Endodermal cell (in vitro differentiated cells): ENCODE measurements around the gene SRP14. TPM values are rescaled to one million over a fixed set of nuclear protein-coding genes. Genes with fewer than 3 reads are reported as not detected.
"Not testable (repeated sequence)": the region's sequence is repeated elsewhere in the genome, so short reads cannot be mapped to it uniquely, and the experiment has no call there.

Experiments
- DNase-seq: peaks from one replicate; pipeline ENCODE4 v3.0.0-alpha.2; 2017
- H3K27ac ChIP-seq: 2 replicates; pipeline ENCODE4 v1.5.1; 2013; ENCODE audit warnings: mild to moderate bottlenecking, low read depth, low read length, moderate library complexity
- H3K27me3 ChIP-seq: 2 replicates; pipeline ENCODE4 v1.6.1; 2013; ENCODE audit warnings: mild to moderate bottlenecking, low read length, moderate library complexity; ENCODE audit not compliant: insufficient read depth, control insufficient read depth, poor library complexity, severe bottlenecking
- H3K36me3 ChIP-seq: 2 replicates; pipeline ENCODE4 v1.7.0; 2013; ENCODE audit warnings: mild to moderate bottlenecking, low read length, moderate library complexity; ENCODE audit not compliant: control insufficient read depth, insufficient read depth
- H3K4me1 ChIP-seq: one replicate; pipeline ENCODE4 v1.7.0; 2013; ENCODE audit warnings: low read length; ENCODE audit not compliant: control insufficient read depth, insufficient read depth
- H3K4me3 ChIP-seq: 2 replicates; pipeline ENCODE4 v1.5.1; 2013; ENCODE audit warnings: mild to moderate bottlenecking, low read length, moderate library complexity
- H3K9ac ChIP-seq: 2 replicates; pipeline ENCODE4 v1.6.1; 2013; ENCODE audit warnings: mild to moderate bottlenecking, low read length, moderate library complexity; ENCODE audit not compliant: poor library complexity, severe bottlenecking; ENCODE audit errors: extremely low read depth
- H3K9me3 ChIP-seq: 2 replicates; pipeline ENCODE4 v1.6.1; 2013; ENCODE audit warnings: mild to moderate bottlenecking, low read length, moderate library complexity; ENCODE audit not compliant: control insufficient read depth
- H3K27ac Mint-ChIP-seq: 2 replicates; pipeline ENCODE4 v1.8.0; 2020; ENCODE audit warnings: mixed read lengths
- H3K27me3 Mint-ChIP-seq: 2 replicates; pipeline ENCODE4 v1.8.0; 2021; ENCODE audit warnings: mild to moderate bottlenecking, mixed read lengths; ENCODE audit not compliant: insufficient read depth
- H3K36me3 Mint-ChIP-seq: 2 replicates; pipeline ENCODE4 v1.8.0; 2020; ENCODE audit warnings: low read depth, mixed read lengths
- H3K4me1 Mint-ChIP-seq: 2 replicates; pipeline ENCODE4 v1.8.0; 2020; ENCODE audit warnings: mixed read lengths
- H3K4me3 Mint-ChIP-seq: 2 replicates; pipeline ENCODE4 v1.8.0; 2020; ENCODE audit warnings: mild to moderate bottlenecking, moderate library complexity, mixed read lengths
- H3K9me3 Mint-ChIP-seq: 2 replicates; pipeline ENCODE4 v1.8.0; 2020; ENCODE audit warnings: mild to moderate bottlenecking, mixed read lengths
- WGBS, 2 experiments: methylation state at CpG; one replicate each; pipeline versions ENCODE4 v1.1.5 to v1.1.7; 2013; ENCODE audit warnings: missing lambda C conversion rate in 2 of 2, mixed read lengths in 1 of 2; ENCODE audit not compliant: insufficient coverage in 1 of 2, insufficient read length in 1 of 2; 5-methylcytosine and 5-hydroxymethylcytosine counted together
- total RNA-seq, 2 donors: library from RNA; stranded (reverse); fragmentation: NEBNext Ultra II Directional in 1 of 2; extraction: Animal tissue kit (Norgen Biotek cat#: 25700) in 1 of 2; gene quantifications; 2 replicates in 1 of 2; 3 replicates in 1 of 2; pipeline ENCODE4 v1.2.1, GENCODE V29; 2021
- TF ChIP-seq, protein P1 (sequence below): fragments of 200-600 bp; sonication (generic); conservative IDR thresholded peaks from 2 replicates; pipeline ENCODE4 v1.5.0; 2021; ENCODE audit warnings: antibody characterized with exemption, mild to moderate bottlenecking

Gene SRP14
- total RNA-seq, 2 donors from 2014 or later = 237 to 293 TPM

DNA sequence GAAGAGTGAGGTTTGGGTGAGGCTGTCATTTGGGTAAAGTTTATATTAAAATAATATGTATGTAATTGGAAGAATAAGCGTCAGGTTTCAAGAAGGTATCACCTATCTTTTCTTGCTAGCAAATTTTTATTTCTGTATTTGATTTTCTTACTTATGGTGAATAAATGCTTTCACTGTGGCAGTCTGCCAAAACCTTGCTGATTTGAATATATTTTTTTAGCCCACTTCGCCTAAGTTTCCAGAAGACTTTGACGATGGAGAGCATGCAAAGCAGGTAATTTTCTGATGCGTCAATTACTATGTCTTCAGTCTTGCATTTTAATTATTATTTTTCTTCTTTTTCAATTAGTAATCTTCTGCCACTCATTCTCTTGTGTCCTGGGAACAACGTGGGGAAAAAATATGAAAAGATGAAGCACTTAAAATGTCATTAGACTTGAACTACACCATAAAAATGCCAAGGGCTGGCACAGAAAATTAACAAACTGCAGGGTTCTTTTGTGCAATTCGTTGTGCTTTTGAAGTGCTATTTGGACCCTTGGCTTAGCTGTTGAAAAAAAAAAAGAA is 40.4 kb downstream of the SRP14 start:
- no peaks in the 10 kb centered on the region for H3K9me3 ChIP-seq
- H3K36me3 ChIP-seq = peaks cover 16% of the 10 kb centered on the region
- no peak overlapping the region for H3K27ac ChIP-seq
- H3K4me3 ChIP-seq = no peak overlapping the region
- no peak for DNase-seq
- H3K36me3 Mint-ChIP-seq = peaks cover 41% of the 10 kb centered on the region
- H3K27me3 ChIP-seq = no peaks in the 10 kb centered on the region
- 90 to 96% methylated on average over 4 to 6 of the region's 6 CpGs for WGBS, 2 experiments
- TF ChIP-seq, protein P1, sequence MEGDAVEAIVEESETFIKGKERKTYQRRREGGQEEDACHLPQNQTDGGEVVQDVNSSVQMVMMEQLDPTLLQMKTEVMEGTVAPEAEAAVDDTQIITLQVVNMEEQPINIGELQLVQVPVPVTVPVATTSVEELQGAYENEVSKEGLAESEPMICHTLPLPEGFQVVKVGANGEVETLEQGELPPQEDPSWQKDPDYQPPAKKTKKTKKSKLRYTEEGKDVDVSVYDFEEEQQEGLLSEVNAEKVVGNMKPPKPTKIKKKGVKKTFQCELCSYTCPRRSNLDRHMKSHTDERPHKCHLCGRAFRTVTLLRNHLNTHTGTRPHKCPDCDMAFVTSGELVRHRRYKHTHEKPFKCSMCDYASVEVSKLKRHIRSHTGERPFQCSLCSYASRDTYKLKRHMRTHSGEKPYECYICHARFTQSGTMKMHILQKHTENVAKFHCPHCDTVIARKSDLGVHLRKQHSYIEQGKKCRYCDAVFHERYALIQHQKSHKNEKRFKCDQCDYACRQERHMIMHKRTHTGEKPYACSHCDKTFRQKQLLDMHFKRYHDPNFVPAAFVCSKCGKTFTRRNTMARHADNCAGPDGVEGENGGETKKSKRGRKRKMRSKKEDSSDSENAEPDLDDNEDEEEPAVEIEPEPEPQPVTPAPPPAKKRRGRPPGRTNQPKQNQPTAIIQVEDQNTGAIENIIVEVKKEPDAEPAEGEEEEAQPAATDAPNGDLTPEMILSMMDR = no peak
- peaks cover 12% of the 10 kb centered on the region for H3K4me1 Mint-ChIP-seq
- H3K27ac Mint-ChIP-seq = no peak overlapping the region
- H3K27me3 Mint-ChIP-seq = no peaks in the 10 kb centered on the region
- no peak overlapping the region for H3K9ac ChIP-seq
- no peaks in the 10 kb centered on the region for H3K9me3 Mint-ChIP-seq
- H3K4me3 Mint-ChIP-seq = no peak overlapping the region
- peaks cover 3% of the 10 kb centered on the region for H3K4me1 ChIP-seq

DNA sequence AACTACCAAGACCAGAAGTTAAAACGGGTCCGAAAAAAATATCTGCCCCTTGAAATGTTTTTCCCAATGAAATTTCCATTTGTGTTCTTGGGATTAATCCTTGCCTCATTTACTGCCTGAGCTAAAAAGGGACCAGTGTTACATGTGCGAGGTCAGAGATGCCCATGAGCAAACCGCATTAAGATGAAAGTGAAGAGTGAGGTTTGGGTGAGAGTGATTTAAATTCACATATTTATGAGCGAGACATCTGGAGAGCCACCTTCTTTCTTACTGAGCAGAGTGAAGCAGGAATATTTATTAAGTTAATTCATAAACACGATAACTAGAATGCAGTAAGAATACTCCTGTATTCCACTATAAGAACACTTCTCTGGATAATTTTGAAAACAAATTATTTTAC is 41.3 kb downstream of the SRP14 start:
- Mint-ChIP-seq H3K27ac (no peak overlapping the region), H3K4me3 (no peak overlapping the region), H3K9me3 (no peaks in the 10 kb centered on the region), H3K4me1 (peaks cover 5% of the 10 kb centered on the region), H3K36me3 (peaks cover 42% of the 10 kb centered on the region), H3K27me3 (no peaks in the 10 kb centered on the region)
- Histone ChIP-seq H3K27ac (no peak overlapping the region), H3K27me3 (no peaks in the 10 kb centered on the region), H3K9ac (no peak overlapping the region), H3K4me3 (no peak overlapping the region), H3K9me3 (no peaks in the 10 kb centered on the region), H3K36me3 (peaks cover 17% of the 10 kb centered on the region), H3K4me1 (no peaks in the 10 kb centered on the region)
- TF ChIP-seq, protein P1 = no peak
- no peak for DNase-seq
- WGBS, 2 experiments = 93 to 100% methylated on average over 4 to 5 of the region's 6 CpGs

DNA sequence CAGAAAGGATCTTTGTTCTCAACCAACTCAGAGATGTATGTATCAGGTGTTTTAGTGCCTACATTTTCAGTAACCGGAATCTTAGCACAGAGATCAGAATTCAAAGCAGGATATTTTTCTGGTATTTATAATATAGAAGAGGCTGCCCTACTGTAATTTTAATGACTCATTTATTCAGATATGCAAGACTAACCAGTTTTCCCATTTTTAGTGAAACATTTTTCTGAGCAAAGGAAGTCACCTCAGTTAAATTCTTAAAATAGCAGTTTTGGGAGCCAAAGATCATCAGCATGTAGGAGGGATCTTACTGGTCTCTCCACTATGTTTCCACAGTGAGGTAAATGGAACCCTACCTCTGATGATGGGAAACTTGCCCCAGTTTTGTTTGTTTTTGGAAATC is 42.0 kb downstream of the SRP14 start:
- Mint-ChIP-seq H3K4me1 (no peaks in the 10 kb centered on the region), H3K36me3 (peaks cover 40% of the 10 kb centered on the region), H3K27ac (no peak overlapping the region), H3K27me3 (no peaks in the 10 kb centered on the region), H3K4me3 (no peak overlapping the region), H3K9me3 (no peaks in the 10 kb centered on the region)
- TF ChIP-seq, protein P1 = no peak
- WGBS, 2 experiments = 92% methylated on average over 1 of the region's 1 CpG; no CpG with 5 or more reads in 1 of the 2 experiments
- H3K4me3 ChIP-seq = no peak overlapping the region
- no peaks in the 10 kb centered on the region for H3K27me3 ChIP-seq
- H3K9ac ChIP-seq = no peak overlapping the region
- no peaks in the 10 kb centered on the region for H3K4me1 ChIP-seq
- peaks cover 21% of the 10 kb centered on the region for H3K36me3 ChIP-seq
- no peaks in the 10 kb centered on the region for H3K9me3 ChIP-seq
- no peak overlapping the region for H3K27ac ChIP-seq
- no peak for DNase-seq

DNA sequence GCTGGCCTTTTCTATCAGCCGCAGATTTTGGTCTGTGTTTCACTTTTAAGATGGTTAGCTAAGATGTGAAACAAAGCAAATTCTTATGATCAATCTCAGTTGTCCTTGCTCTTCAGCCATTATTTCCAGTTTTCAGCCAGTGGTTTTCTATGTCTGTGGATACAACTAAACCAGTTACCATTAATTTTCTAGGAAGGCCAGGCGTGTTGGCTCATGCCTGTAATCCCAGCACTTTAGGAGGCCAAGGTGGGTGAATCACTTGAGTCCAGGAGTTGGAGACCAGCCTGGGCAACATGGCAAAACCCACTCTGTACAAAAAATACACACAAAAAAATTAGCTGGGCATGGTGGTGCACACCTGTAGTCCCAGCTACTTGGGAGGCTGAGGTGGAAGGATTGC is 42.8 kb downstream of the SRP14 start:
- 87 to 93% methylated on average over 2 of the region's 2 CpGs for WGBS, 2 experiments
- H3K4me1 Mint-ChIP-seq, H3K4me1 ChIP-seq, H3K27me3 Mint-ChIP-seq, H3K4me3 ChIP-seq, H3K4me3 Mint-ChIP-seq, H3K9me3 ChIP-seq, DNase-seq, H3K27ac ChIP-seq, H3K9ac ChIP-seq, H3K27me3 ChIP-seq, H3K9me3 Mint-ChIP-seq, H3K27ac Mint-ChIP-seq: not testable (repeated sequence)
- H3K36me3 ChIP-seq = peaks cover 26% of the 10 kb centered on the region
- peaks cover 39% of the 10 kb centered on the region for H3K36me3 Mint-ChIP-seq

DNA sequence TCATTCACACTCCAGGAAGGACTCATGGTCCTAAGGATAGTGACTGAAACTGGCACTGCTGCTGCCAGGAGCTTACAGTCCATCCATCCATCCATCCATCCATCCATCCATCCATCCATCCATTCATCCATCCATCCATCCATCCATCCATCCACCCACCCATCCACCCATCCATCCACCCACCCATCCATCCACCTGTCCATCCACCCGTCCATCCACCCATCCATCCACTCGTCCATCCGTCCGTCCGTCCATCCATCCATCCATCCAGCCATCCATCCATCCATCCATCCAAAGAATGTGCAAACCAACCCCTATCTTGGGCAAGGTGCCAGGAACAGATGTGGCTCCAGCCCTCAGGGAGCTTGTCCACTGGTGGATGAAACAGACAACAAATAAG is 46.0 kb downstream of the SRP14 start:
- not testable (repeated sequence) for DNase-seq, H3K4me1 Mint-ChIP-seq, H3K4me3 Mint-ChIP-seq, H3K27me3 ChIP-seq, H3K4me3 ChIP-seq, H3K4me1 ChIP-seq, H3K27me3 Mint-ChIP-seq, H3K27ac ChIP-seq, H3K9me3 ChIP-seq, H3K27ac Mint-ChIP-seq, H3K9me3 Mint-ChIP-seq, H3K9ac ChIP-seq
- WGBS, 2 experiments = 88% methylated on average over 5 of the region's 5 CpGs; no CpG with 5 or more reads in 1 of the 2 experiments
- peaks cover 54% of the 10 kb centered on the region for H3K36me3 Mint-ChIP-seq
- peaks cover 37% of the 10 kb centered on the region for H3K36me3 ChIP-seq
